Neural progenitor cell (in vitro differentiated cells): Measurements from ENCODE around the gene SLC17A9.

ENCODE experiments used
- EZH2 ChIP-seq: fragments of 200-600 bp; sonication (generic); IDR thresholded peaks from 2 replicates; pipeline ENCODE4 v1.6.1; 2017; ENCODE audit warnings: antibody characterized with exemption, mild to moderate bottlenecking, moderate library complexity
- TF ChIP-seq, protein P1 (sequence below): fragments of 200-600 bp; sonication (generic); IDR thresholded peaks from 2 replicates; pipeline ENCODE4 v1.5.1; 2017; ENCODE audit warnings: antibody characterized with exemption, mild to moderate bottlenecking

DNA sequence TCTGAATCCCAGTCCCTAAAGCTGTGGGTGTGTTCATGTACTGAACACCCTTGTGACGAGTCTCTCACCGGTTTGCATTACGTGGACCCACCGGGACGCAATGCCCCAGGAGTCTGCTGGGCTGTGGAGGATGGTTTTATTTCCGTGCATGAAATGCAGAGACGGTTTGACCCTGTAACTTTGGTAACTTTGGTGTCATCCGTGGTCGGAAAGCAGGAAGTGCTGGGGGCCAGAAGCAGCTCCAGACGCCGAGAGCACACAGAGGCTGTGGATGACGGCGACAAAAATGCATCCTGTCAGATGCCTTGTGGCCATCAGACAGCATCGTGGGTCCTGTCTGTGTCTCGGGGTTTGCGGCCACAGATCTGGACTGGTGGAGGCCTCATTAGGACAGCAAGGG is 47.1 kb downstream of the SLC17A9 start:
- TF ChIP-seq, protein P1, sequence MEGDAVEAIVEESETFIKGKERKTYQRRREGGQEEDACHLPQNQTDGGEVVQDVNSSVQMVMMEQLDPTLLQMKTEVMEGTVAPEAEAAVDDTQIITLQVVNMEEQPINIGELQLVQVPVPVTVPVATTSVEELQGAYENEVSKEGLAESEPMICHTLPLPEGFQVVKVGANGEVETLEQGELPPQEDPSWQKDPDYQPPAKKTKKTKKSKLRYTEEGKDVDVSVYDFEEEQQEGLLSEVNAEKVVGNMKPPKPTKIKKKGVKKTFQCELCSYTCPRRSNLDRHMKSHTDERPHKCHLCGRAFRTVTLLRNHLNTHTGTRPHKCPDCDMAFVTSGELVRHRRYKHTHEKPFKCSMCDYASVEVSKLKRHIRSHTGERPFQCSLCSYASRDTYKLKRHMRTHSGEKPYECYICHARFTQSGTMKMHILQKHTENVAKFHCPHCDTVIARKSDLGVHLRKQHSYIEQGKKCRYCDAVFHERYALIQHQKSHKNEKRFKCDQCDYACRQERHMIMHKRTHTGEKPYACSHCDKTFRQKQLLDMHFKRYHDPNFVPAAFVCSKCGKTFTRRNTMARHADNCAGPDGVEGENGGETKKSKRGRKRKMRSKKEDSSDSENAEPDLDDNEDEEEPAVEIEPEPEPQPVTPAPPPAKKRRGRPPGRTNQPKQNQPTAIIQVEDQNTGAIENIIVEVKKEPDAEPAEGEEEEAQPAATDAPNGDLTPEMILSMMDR: no peak
- TF ChIP-seq EZH2: no peak
